HG03095 (cell line): ENCODE results near the gene BBX.
"Not testable (repeated sequence)": the region's sequence is repeated elsewhere in the genome, so short reads cannot be mapped to it uniquely, and the experiment has no call there.

Experiments
- ATAC-seq: cut with Tn5 transposase; IDR thresholded peaks from one replicate; pipeline ENCODE4 v1.9.1; 2021; ENCODE audit warnings: moderate library complexity; ENCODE audit not compliant: unreplicated experiment

BBX gene

DNA sequence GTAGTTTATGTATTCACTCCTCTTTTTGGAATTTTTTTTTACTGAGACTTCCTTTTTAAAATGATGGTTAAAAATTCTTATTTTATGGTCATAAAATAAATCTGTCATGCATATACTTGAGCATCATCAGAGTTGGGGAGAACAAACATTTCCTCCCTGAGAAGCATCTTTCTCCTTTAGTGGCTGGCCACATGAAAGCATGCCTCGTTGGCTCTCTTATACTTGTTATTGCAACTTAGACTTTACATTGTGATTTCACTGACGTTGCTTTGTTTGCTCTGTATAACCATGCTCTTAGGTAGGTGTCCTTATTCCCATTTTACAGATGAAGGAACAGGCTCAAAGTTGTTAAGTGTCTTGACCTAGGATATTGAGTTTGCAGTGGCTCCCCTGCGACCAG lies 18.1 kb downstream of the BBX start:
- no peak for ATAC-seq

- ATAC-seq, result no peak
Measured at GRCh38 chr3:107542665-107543064, 19.9 kb downstream of the BBX start.

DNA sequence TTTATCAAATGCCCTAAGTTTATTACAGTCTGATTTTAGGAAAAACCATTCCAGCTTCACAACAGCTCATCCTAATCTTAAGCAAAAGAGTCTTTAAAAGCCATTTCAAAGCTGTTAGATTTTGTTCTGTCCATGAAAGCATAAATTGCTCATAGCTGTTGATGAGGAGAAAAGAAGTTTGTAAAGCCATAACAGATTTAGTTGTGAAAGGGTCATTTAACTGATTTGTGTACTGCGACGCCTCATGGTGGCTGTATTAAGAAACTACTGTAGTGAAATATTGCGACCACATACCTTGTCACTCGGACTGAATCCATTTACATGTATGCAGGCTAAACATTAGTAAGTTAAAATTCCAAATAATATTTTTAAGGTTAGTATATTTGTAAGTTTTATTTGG lies 20.9 kb downstream of the BBX start:
- no peak for ATAC-seq

GRCh38 chr3:107545680-107546120 lies 22.9 kb downstream of the BBX start:
- no peak for ATAC-seq

GRCh38 chr3:107548601-107549000 lies 25.8 kb downstream of the BBX start:
- ATAC-seq, result no peak

DNA sequence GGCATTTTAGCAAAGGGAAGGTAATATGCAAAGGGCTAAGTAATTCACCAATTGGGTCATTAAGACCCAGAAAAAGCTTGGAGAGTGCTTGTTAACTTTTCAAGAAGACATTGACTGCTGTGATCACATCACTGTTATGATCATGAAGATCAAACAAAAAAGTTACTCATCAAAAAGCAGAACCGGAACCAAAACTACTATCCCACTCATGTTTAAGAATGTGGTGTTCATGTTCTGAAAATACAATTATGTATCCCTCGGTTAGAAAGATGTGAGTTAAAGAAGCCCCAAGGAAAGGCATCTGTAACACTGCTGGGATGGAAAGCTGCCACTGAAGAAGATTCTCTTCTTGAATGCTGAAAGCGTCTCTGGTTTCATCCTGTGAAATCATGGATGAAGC lies 32.6 kb downstream of the BBX start:
- ATAC-seq, result no peak

GRCh38 chr3:107557743-107558142 lies 35.0 kb downstream of the BBX start:
- ATAC-seq, result no peak

GRCh38 chr3:107560166-107560565 lies 37.4 kb downstream of the BBX start:
- ATAC-seq, result no peak

DNA sequence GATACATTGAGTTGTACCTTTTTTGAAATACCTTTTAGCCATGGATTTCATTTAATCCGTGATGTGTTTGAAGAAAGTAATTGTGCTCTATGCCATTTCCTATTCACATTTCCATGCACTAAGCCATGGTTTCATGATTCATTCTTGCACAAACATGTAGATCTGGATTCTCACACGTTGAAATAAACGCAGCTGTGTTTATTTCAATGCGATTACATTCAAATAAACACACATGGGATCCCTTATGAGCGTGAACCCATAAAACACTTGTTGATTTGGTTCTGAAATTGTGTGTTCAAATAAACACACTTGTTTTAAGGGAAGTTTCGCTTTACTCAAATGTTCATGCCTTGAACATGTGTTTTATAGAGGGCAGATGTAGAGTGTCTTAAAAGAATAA lies 39.2 kb downstream of the BBX start:
- ATAC-seq, result no peak

- no peak for ATAC-seq
Measured at GRCh38 chr3:107562969-107563529, 40.3 kb downstream of the BBX start.

DNA sequence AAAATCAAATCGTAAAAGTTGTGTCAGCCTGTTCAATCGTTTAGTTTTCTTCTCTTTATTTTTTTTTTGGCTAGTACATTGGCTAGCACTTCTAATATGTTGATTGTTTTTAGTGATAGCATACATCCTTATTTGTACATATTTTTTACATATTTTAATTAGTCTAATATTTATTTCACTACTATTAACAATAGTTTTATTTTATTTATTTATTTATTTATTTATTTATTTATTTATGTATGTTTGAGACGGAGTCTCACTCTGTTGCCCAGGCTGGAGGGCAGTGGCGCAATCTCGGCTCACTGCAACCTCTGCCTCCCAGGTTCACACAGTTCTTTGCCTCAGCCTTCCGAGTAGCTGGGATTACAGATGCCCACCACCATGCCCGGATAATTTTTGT lies 42.5 kb downstream of the BBX start:
- not testable (repeated sequence) for ATAC-seq

- not testable (repeated sequence) for ATAC-seq
Measured at GRCh38 chr3:107571089-107571488, 48.3 kb downstream of the BBX start.

DNA sequence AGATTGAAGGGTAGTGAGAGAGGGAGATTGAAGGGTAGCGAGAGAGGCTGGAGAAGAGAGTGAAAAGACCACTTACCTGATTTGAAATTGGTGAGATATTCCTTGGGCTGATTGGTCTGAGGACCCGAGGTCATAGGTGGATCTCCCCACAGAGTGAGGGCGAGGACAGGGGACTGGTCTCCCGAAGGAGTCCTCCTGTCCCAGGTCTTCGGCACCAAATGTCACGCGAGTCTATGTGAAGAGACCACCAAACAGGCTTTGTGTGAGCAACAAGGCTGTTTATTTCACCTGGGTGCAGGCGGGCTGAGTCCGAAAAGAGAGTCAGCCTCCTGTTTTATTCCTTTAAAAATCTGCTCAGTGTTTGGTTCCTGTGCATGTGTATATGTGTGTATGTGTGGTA lies 48.7 kb downstream of the BBX start:
- not testable (repeated sequence) for ATAC-seq

DNA sequence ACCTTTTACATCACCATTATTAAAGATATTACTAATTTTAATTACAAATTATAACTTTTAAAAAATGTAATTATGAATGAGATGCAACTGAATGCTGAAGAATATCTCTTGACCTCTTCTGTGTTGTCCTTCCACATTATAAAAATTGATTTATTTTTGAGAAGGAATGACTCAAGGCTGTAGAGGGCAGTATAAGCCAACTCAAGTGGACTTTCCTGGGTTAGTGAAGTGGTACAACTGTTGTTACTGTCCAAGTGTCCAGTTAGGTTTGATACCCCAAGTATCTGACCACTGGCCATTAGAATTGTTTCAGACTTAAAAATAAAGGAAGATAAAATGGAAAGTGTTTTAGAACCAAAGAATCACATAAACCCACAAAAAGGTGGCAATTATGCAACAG lies 51.9 kb downstream of the BBX start:
- ATAC-seq, result peak; percentile 76

DNA sequence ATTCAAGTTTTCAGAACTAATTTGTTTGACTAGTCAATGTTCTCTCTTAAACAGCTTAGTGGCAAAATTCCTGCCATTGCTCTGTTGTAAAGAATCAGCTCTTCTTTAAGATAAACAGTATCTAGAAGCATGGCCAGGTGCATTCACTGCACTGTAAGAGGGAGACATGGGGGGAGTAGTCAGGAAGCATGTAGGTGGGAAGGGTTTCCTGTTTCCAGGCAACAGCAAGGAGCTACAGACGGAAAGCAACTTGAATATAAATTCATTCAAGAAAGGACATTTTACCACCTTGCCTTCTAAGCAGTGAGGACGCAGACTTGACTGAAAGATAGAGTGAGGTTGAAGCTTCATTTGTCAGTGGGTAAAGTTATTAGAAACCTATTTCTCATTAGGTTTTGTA lies 55.3 kb downstream of the BBX start:
- ATAC-seq, result no peak

GRCh38 chr3:107578523-107578922 lies 55.8 kb downstream of the BBX start:
- ATAC-seq, result no peak

DNA sequence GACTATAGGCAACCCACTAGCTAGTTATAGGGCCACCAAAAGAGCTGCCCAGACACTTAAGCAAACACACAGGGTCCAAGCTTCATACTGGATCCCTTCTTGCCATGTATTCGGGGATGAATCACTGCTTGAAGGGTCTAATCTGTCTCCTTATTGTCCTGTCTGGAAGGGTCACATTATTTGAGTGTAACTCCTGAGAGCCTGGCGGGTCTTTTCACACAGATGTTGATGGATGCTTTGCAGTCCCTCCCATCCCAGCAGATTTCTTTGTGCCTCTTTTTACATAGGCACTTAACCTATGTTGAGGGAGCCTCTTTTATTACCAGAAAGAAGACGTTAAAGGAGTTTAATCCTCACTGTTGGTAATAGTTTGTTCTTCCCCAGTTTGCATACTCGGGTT lies 56.6 kb downstream of the BBX start:
- no peak for ATAC-seq

GRCh38 chr3:107581230-107581629 lies 58.5 kb downstream of the BBX start:
- ATAC-seq, result no peak

DNA sequence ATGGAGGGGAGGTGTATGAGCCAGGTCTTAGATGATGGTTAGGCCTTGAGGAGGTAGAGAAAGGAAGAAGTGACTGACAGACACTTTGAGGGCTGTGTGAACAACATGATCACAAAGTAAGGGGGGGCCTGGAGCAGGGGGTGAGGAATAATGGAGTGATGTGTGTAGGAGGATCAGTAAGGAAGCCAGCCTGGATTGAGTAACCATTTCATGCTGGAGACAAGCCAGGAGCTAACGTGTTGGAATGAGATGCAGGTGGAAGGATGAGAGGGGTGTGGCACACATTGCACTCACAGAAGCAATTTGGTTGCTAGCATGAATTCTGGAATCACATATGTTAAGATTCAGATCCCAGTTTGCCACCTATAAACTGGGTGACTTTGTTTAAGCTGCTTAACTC lies 65.5 kb downstream of the BBX start:
- no peak for ATAC-seq

- peak; percentile 69 for ATAC-seq
Measured at GRCh38 chr3:107589454-107589853, 66.7 kb downstream of the BBX start.

- no peak for ATAC-seq
Measured at GRCh38 chr3:107590786-107591185, 68.0 kb downstream of the BBX start.

GRCh38 chr3:107592073-107592472 lies 69.3 kb downstream of the BBX start:
- ATAC-seq, result no peak

GRCh38 chr3:107594870-107595269 lies 72.1 kb downstream of the BBX start:
- ATAC-seq, result no peak

GRCh38 chr3:107596639-107597038 lies 73.9 kb downstream of the BBX start:
- ATAC-seq, result no peak
